ENCODE measurements around the gene VDAC2.

VDAC2 gene

GRCh38 chr10:75244487-75245353 is 34.1 kb downstream of the VDAC2 start:
- no peak overlapping the region for H4K8ac ChIP-seq (ENCODE audit: low read depth, low read length)
- no peaks in the 10 kb centered on the region for H3K79me1 ChIP-seq (ENCODE audit: low read length)
- no peak overlapping the region for H3K27ac ChIP-seq (ENCODE audit: low read depth, low read length)
- no peaks in the 10 kb centered on the region for H3K36me3 ChIP-seq (ENCODE audit: control insufficient read depth, insufficient read depth, low read length)
- H3K4ac ChIP-seq (ENCODE audit: low read depth, low read length) = no peak overlapping the region
- H3K4me2 ChIP-seq (ENCODE audit: low read length) = no peak overlapping the region
- no peak overlapping the region for H2BK15ac ChIP-seq (replicated peaks; ENCODE audit: low read depth)
- H3K18ac ChIP-seq (ENCODE audit: low read length) = no peak overlapping the region
- no peak overlapping the region for H2BK5ac ChIP-seq (ENCODE audit: low read length)
- no peaks in the 10 kb centered on the region for H3K79me2 ChIP-seq (ENCODE audit: control insufficient read depth, insufficient read depth, low read length)
- no peaks in the 10 kb centered on the region for H3K27me3 ChIP-seq (ENCODE audit: insufficient read depth, low read length, poor library complexity)
- no peak overlapping the region for H4K5ac ChIP-seq (ENCODE audit: low read length)
- H3K9ac ChIP-seq (ENCODE audit: low read length) = no peak overlapping the region
- no peak overlapping the region for H3K23ac ChIP-seq (ENCODE audit: low read length)
- no peak overlapping the region for H3K56ac ChIP-seq (ENCODE audit: low read length)
- DNase-seq = no peak
- peaks cover 2% of the 10 kb centered on the region for H3K4me1 ChIP-seq (ENCODE audit: control insufficient read depth, low read depth, low read length)
- no peak overlapping the region for H3K4me3 ChIP-seq (ENCODE audit: low read length)
- WGBS (ENCODE audit: extremely low coverage, insufficient coverage, low lambda C conversion rate) = no CpG with 5 or more reads among the region's 8 CpGs
- no peak overlapping the region for H2AK5ac ChIP-seq (ENCODE audit: low read length)
- H2BK120ac ChIP-seq (ENCODE audit: low read depth, low read length) = no peak overlapping the region

GRCh38 chr10:75245354-75246250 is 35.0 kb downstream of the VDAC2 start:
- H2AK5ac ChIP-seq (ENCODE audit: low read length) = no peak overlapping the region

GRCh38 chr10:75246506-75246905 is 35.9 kb downstream of the VDAC2 start:
- WGBS (ENCODE audit: extremely low coverage, insufficient coverage, low lambda C conversion rate) = no CpG with 5 or more reads among the region's 6 CpGs
- no peak overlapping the region for H3K56ac ChIP-seq (ENCODE audit: low read length)
- H3K23ac ChIP-seq (ENCODE audit: low read length) = no peak overlapping the region
- H4K5ac ChIP-seq (ENCODE audit: low read length) = no peak overlapping the region
- no peak overlapping the region for H2BK120ac ChIP-seq (ENCODE audit: low read depth, low read length)
- H4K8ac ChIP-seq (ENCODE audit: low read depth, low read length) = no peak overlapping the region
- H3K79me1 ChIP-seq (ENCODE audit: low read length) = no peaks in the 10 kb centered on the region
- no peak overlapping the region for H3K27ac ChIP-seq (ENCODE audit: low read depth, low read length)
- H3K18ac ChIP-seq (ENCODE audit: low read length) = no peak overlapping the region
- no peak overlapping the region for H3K4ac ChIP-seq (ENCODE audit: low read depth, low read length)
- no peak overlapping the region for H2BK5ac ChIP-seq (ENCODE audit: low read length)
- no peak overlapping the region for H3K9ac ChIP-seq (ENCODE audit: low read length)
- no peak overlapping the region for H2BK15ac ChIP-seq (replicated peaks; ENCODE audit: low read depth)
- H3K4me2 ChIP-seq (ENCODE audit: low read length) = no peak overlapping the region
- H2AK5ac ChIP-seq (ENCODE audit: low read length) = no peak overlapping the region
- no peaks in the 10 kb centered on the region for H3K36me3 ChIP-seq (ENCODE audit: control insufficient read depth, insufficient read depth, low read length)
- DNase-seq = no peak
- no peaks in the 10 kb centered on the region for H3K79me2 ChIP-seq (ENCODE audit: control insufficient read depth, insufficient read depth, low read length)
- no peaks in the 10 kb centered on the region for H3K27me3 ChIP-seq (ENCODE audit: insufficient read depth, low read length, poor library complexity)
- no peak overlapping the region for H3K4me3 ChIP-seq (ENCODE audit: low read length)
- peaks cover 2% of the 10 kb centered on the region for H3K4me1 ChIP-seq (ENCODE audit: control insufficient read depth, low read depth, low read length)

More at GRCh38 chr10:75245354-75246250, 35.0 kb downstream of the VDAC2 start:
- no peak overlapping the region for H3K4me2 ChIP-seq (ENCODE audit: low read length)
- no CpG with 5 or more reads among the region's 10 CpGs for WGBS (ENCODE audit: extremely low coverage, insufficient coverage, low lambda C conversion rate)
- no peak overlapping the region for H3K56ac ChIP-seq (ENCODE audit: low read length)
- no peak overlapping the region for H4K8ac ChIP-seq (ENCODE audit: low read depth, low read length)
- no peaks in the 10 kb centered on the region for H3K79me1 ChIP-seq (ENCODE audit: low read length)
- no peak overlapping the region for H3K9ac ChIP-seq (ENCODE audit: low read length)
- H2BK120ac ChIP-seq (ENCODE audit: low read depth, low read length) = no peak overlapping the region
- H3K4ac ChIP-seq (ENCODE audit: low read depth, low read length) = no peak overlapping the region
- H3K36me3 ChIP-seq (ENCODE audit: control insufficient read depth, insufficient read depth, low read length) = no peaks in the 10 kb centered on the region
- no peak overlapping the region for H2BK5ac ChIP-seq (ENCODE audit: low read length)
- no peak overlapping the region for H3K27ac ChIP-seq (ENCODE audit: low read depth, low read length)
- H3K4me1 ChIP-seq (ENCODE audit: control insufficient read depth, low read depth, low read length) = peaks cover 2% of the 10 kb centered on the region
- no peak overlapping the region for H2BK15ac ChIP-seq (replicated peaks; ENCODE audit: low read depth)
- no peaks in the 10 kb centered on the region for H3K79me2 ChIP-seq (ENCODE audit: control insufficient read depth, insufficient read depth, low read length)
- no peak for DNase-seq
- H3K27me3 ChIP-seq (ENCODE audit: insufficient read depth, low read length, poor library complexity) = no peaks in the 10 kb centered on the region
- H3K18ac ChIP-seq (ENCODE audit: low read length) = no peak overlapping the region
- H3K23ac ChIP-seq (ENCODE audit: low read length) = no peak overlapping the region
- H3K4me3 ChIP-seq (ENCODE audit: low read length) = no peak overlapping the region
- H4K5ac ChIP-seq (ENCODE audit: low read length) = no peak overlapping the region

- DNase-seq = no peak
- Histone ChIP-seq H3K36me3 (ENCODE audit: control insufficient read depth, insufficient read depth, low read length) (no peaks in the 10 kb centered on the region), H3K9ac (ENCODE audit: low read length) (no peak overlapping the region), H4K5ac (ENCODE audit: low read length) (no peak overlapping the region), H3K79me2 (ENCODE audit: control insufficient read depth, insufficient read depth, low read length) (no peaks in the 10 kb centered on the region), H2BK120ac (ENCODE audit: low read depth, low read length) (no peak overlapping the region), H4K8ac (ENCODE audit: low read depth, low read length) (no peak overlapping the region), H2BK15ac (replicated peaks; ENCODE audit: low read depth) (no peak overlapping the region), H2BK5ac (ENCODE audit: low read length) (no peak overlapping the region), H3K4me3 (ENCODE audit: low read length) (no peak overlapping the region), H2AK5ac (ENCODE audit: low read length) (no peak overlapping the region), H3K4me2 (ENCODE audit: low read length) (no peak overlapping the region), H3K56ac (ENCODE audit: low read length) (no peak overlapping the region), H3K18ac (ENCODE audit: low read length) (no peak overlapping the region), H3K23ac (ENCODE audit: low read length) (no peak overlapping the region), H3K27ac (ENCODE audit: low read depth, low read length) (no peak overlapping the region), H3K79me1 (ENCODE audit: low read length) (no peaks in the 10 kb centered on the region), H3K27me3 (ENCODE audit: insufficient read depth, low read length, poor library complexity) (no peaks in the 10 kb centered on the region), H3K4ac (ENCODE audit: low read depth, low read length) (no peak overlapping the region), H3K4me1 (ENCODE audit: control insufficient read depth, low read depth, low read length) (peaks cover 2% of the 10 kb centered on the region)
- no CpG with 5 or more reads among the region's 5 CpGs for WGBS (ENCODE audit: extremely low coverage, insufficient coverage, low lambda C conversion rate)
These were observed 37.2 kb downstream of the VDAC2 start for GRCh38 chr10:75247797-75248196.

- Histone ChIP-seq H3K23ac (ENCODE audit: low read length) (no peak overlapping the region), H4K5ac (ENCODE audit: low read length) (no peak overlapping the region), H3K27me3 (ENCODE audit: insufficient read depth, low read length, poor library complexity) (no peaks in the 10 kb centered on the region), H3K4me2 (ENCODE audit: low read length) (no peak overlapping the region), H3K4me1 (ENCODE audit: control insufficient read depth, low read depth, low read length) (no peaks in the 10 kb centered on the region), H3K56ac (ENCODE audit: low read length) (no peak overlapping the region), H3K79me1 (ENCODE audit: low read length) (no peaks in the 10 kb centered on the region), H3K27ac (ENCODE audit: low read depth, low read length) (no peak overlapping the region), H2BK120ac (ENCODE audit: low read depth, low read length) (no peak overlapping the region), H3K4ac (ENCODE audit: low read depth, low read length) (no peak overlapping the region), H2BK15ac (replicated peaks; ENCODE audit: low read depth) (no peak overlapping the region), H4K8ac (ENCODE audit: low read depth, low read length) (no peak overlapping the region), H2AK5ac (ENCODE audit: low read length) (no peak overlapping the region), H3K4me3 (ENCODE audit: low read length) (no peak overlapping the region), H2BK5ac (ENCODE audit: low read length) (no peak overlapping the region), H3K18ac (ENCODE audit: low read length) (no peak overlapping the region), H3K79me2 (ENCODE audit: control insufficient read depth, insufficient read depth, low read length) (no peaks in the 10 kb centered on the region), H3K9ac (ENCODE audit: low read length) (no peak overlapping the region), H3K36me3 (ENCODE audit: control insufficient read depth, insufficient read depth, low read length) (no peaks in the 10 kb centered on the region)
- no peak for DNase-seq
- no CpG with 5 or more reads among the region's 3 CpGs for WGBS (ENCODE audit: extremely low coverage, insufficient coverage, low lambda C conversion rate)
These were observed 40.3 kb downstream of the VDAC2 start for GRCh38 chr10:75250934-75251333.
